GM11168 (cell line): ENCODE data around the gene AOC2.
"Not testable (repeated sequence)": the region's sequence is repeated elsewhere in the genome, so short reads cannot be mapped to it uniquely, and the experiment has no call there.

ENCODE experiments used
- in situ Hi-C: fragments of 300-500 bp; cut with MboI; formaldehyde crosslinking; loops from one replicate; pipeline ENCODE4 v1.12.0; 2022; ENCODE audit warnings: low sequenced_read_pairs; ENCODE audit not compliant: unreplicated experiment

Gene AOC2

GRCh38 chr17:42832213-42832933 lies 12.0 kb upstream of the AOC2 start:
- in situ Hi-C loops = loop anchor here (5.0 kb wide), 1 partner anchor 100 kb away; no protein-coding TSS in a partner anchor

- in situ Hi-C loops = loop anchor here (5.0 kb wide), 1 partner anchor 101 kb away; no protein-coding TSS in a partner anchor
These were observed 11.2 kb upstream of the AOC2 start, which contains the start of gene PSME3 for GRCh38 chr17:42832934-42833766. Gene PSME3, plus strand, starts transcription at chr17:42833397. Its CDS starts 235 bp downstream, at chr17:42833632.

- in situ Hi-C loops = loop anchor here (5.0 kb wide), 1 partner anchor 102 kb away; no protein-coding TSS in a partner anchor
These were observed 10.5 kb upstream of the AOC2 start for GRCh38 chr17:42833767-42834422.

- in situ Hi-C loops = no loop called here
These were observed 8.6 kb upstream of the AOC2 start for GRCh38 chr17:42835732-42836131.

- in situ Hi-C loops = no loop called here
These were observed 2.2 kb upstream of the AOC2 start for GRCh38 chr17:42841975-42842685.

- in situ Hi-C loops = no loop called here
These were observed 934 bp upstream of the AOC2 start for GRCh38 chr17:42843358-42843934.

GRCh38 chr17:42844761-42845555 lies 578 bp downstream of the AOC2 start:
- in situ Hi-C loops = no loop called here

GRCh38 chr17:42845556-42845917 lies 1.2 kb downstream of the AOC2 start:
- in situ Hi-C loops = no loop called here

- in situ Hi-C loops = no loop called here
These were observed 1.7 kb downstream of the AOC2 start for GRCh38 chr17:42845918-42846593.

GRCh38 chr17:42846594-42847280 lies 2.4 kb downstream of the AOC2 start:
- in situ Hi-C loops = no loop called here

- in situ Hi-C loops = no loop called here
These were observed 3.7 kb downstream of the AOC2 start for GRCh38 chr17:42848093-42848492.

- in situ Hi-C loops = no loop called here
These were observed 4.7 kb downstream of the AOC2 start for GRCh38 chr17:42849031-42849430.

- in situ Hi-C loops = no loop called here
These were observed 5.2 kb downstream of the AOC2 start for GRCh38 chr17:42849451-42850181.

- in situ Hi-C loops = no loop called here
These were observed 6.6 kb downstream of the AOC2 start, which contains the start of gene AOC3 for GRCh38 chr17:42850954-42851353. Gene AOC3, plus strand, starts transcription at chr17:42851199. Its CDS starts 145 bp downstream, at chr17:42851344.

- in situ Hi-C loops = not testable (repeated sequence)
These were observed 7.2 kb downstream of the AOC2 start for GRCh38 chr17:42851371-42852240.

- in situ Hi-C loops = no loop called here
These were observed 8.0 kb downstream of the AOC2 start for GRCh38 chr17:42852351-42852750.
